ENCODE measurements around the gene SOBP. TPM values are rescaled to one million over a fixed set of nuclear protein-coding genes. Genes with fewer than 3 reads are reported as not detected.

The SOBP gene
- total RNA-seq, 4 donors from 2014 or later, result 0.15 to 3.8 (median 1.6) TPM

DNA sequence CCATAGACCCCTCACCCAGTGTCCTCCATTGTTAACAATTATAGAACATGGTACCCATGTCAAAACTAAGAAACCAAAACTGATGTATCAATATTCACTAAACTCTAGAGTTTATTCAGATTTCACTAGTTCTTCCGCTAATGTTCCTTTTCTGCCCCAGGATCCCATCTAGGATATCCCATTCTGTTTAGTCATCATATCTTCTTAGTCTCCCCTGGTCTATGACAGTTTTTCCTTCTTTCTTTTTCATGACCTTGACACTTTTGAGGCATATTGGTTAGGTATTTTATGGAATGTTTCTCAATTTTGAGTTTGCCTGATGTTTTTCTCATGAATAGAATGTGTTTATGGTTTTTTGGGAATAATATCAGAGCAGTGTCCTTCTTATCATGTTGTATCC is 187.5 kb downstream of the SOBP start:
- Histone ChIP-seq H3K9me3 (no peaks in the 10 kb centered on the region), H3K27me3 (peaks cover 0 to 6% (median 0%) of the 10 kb centered on the region in 4 donors), H3K4me3 (no peak overlapping the region), H3K27ac (no peak overlapping the region), H3K36me3 (no peaks in the 10 kb centered on the region), H3K4me1 (peaks cover 0 to 8% (median 0%) of the 10 kb centered on the region in 3 donors)
- intact Hi-C loops (cut with DNase I), result loop anchor here (5.0 kb wide), 1 partner anchor 170 kb away; no protein-coding TSS in a partner anchor
- no peak for TF ChIP-seq POLR2A (IDR thresholded peaks at IDR 0.05)
- TF ChIP-seq, protein P1, sequence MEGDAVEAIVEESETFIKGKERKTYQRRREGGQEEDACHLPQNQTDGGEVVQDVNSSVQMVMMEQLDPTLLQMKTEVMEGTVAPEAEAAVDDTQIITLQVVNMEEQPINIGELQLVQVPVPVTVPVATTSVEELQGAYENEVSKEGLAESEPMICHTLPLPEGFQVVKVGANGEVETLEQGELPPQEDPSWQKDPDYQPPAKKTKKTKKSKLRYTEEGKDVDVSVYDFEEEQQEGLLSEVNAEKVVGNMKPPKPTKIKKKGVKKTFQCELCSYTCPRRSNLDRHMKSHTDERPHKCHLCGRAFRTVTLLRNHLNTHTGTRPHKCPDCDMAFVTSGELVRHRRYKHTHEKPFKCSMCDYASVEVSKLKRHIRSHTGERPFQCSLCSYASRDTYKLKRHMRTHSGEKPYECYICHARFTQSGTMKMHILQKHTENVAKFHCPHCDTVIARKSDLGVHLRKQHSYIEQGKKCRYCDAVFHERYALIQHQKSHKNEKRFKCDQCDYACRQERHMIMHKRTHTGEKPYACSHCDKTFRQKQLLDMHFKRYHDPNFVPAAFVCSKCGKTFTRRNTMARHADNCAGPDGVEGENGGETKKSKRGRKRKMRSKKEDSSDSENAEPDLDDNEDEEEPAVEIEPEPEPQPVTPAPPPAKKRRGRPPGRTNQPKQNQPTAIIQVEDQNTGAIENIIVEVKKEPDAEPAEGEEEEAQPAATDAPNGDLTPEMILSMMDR (IDR thresholded peaks at IDR 0.05), result no peak
- 94 to 95% methylated on average over 1 of the region's 1 CpG for WGBS, 2 donors
- no peak for DNase-seq

GRCh38 chr6:107679457-107679856 is 189.5 kb downstream of the SOBP start:
- no peak for TF ChIP-seq POLR2A (IDR thresholded peaks at IDR 0.05)
- TF ChIP-seq, protein P1 (IDR thresholded peaks at IDR 0.05), result no peak
- WGBS, 2 donors, result 47 to 70% methylated on average over 4 of the region's 4 CpGs
- DNase-seq, result no peak

GRCh38 chr6:107682721-107683120 is 192.8 kb downstream of the SOBP start:
- H3K27ac ChIP-seq, result no peak overlapping the region
- no peaks in the 10 kb centered on the region for H3K36me3 ChIP-seq
- TF ChIP-seq, protein P1 (IDR thresholded peaks at IDR 0.05), result no peak
- no peak for TF ChIP-seq POLR2A (IDR thresholded peaks at IDR 0.05)
- intact Hi-C loops (cut with DNase I), result no loop called here
- 83 to 93% methylated on average over 3 of the region's 3 CpGs for WGBS, 2 donors
- peaks cover 0 to 22% (median 0%) of the 10 kb centered on the region in 4 donors for H3K27me3 ChIP-seq
- DNase-seq, result no peak
- no peak overlapping the region for H3K4me3 ChIP-seq
- H3K4me1 ChIP-seq, result no peaks in the 10 kb centered on the region
- H3K9me3 ChIP-seq, result peaks cover 0 to 8% (median 6%) of the 10 kb centered on the region in 3 donors

More at GRCh38 chr6:107679457-107679856, 189.5 kb downstream of the SOBP start:
- Histone ChIP-seq H3K4me1 (peaks cover 0 to 8% (median 0%) of the 10 kb centered on the region in 3 donors), H3K27ac (no peak overlapping the region), H3K4me3 (no peak overlapping the region), H3K27me3 (peaks cover 0 to 20% (median 0%) of the 10 kb centered on the region in 4 donors), H3K36me3 (no peaks in the 10 kb centered on the region), H3K9me3 (peaks cover 0 to 8% (median 6%) of the 10 kb centered on the region in 3 donors)
- intact Hi-C loops (cut with DNase I), result loop anchor here (5.0 kb wide), 1 partner anchor 168 kb away; no protein-coding TSS in a partner anchor

DNA sequence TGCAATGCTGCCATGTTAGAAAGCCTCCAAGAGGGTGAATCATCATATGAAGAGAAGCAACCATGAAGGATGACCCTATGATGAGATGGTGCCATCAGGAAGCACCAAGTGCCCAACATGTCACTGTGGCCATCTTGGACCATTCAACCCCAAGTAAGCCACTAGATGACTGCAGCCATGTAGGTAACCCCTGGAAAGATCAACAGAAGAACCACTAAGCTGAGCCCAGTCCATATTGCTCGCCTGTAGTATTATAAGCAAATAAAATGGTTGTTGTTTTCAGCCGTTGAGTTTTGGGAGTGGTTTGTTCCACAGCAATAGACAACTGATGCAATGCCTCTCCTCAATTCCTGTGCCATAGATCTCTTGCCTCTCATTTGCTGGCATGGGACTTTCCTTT is 193.3 kb downstream of the SOBP start:
- no peaks in the 10 kb centered on the region for H3K36me3 ChIP-seq
- H3K4me1 ChIP-seq, result no peaks in the 10 kb centered on the region
- H3K4me3 ChIP-seq, result no peak overlapping the region
- TF ChIP-seq, protein P1 (IDR thresholded peaks at IDR 0.05), result no peak
- TF ChIP-seq POLR2A (IDR thresholded peaks at IDR 0.05), result no peak
- DNase-seq, result no peak
- H3K27ac ChIP-seq, result no peak overlapping the region
- H3K9me3 ChIP-seq, result peaks cover 0 to 8% (median 6%) of the 10 kb centered on the region in 3 donors
- WGBS, 2 donors, result 44 to 100% methylated on average over 2 of the region's 2 CpGs
- peaks cover 0 to 23% (median 0%) of the 10 kb centered on the region in 4 donors for H3K27me3 ChIP-seq
- intact Hi-C loops (cut with DNase I), result no loop called here

GRCh38 chr6:107684996-107685395 is 195.1 kb downstream of the SOBP start:
- peaks cover 0 to 8% (median 6%) of the 10 kb centered on the region in 3 donors for H3K9me3 ChIP-seq
- H3K36me3 ChIP-seq, result no peaks in the 10 kb centered on the region
- H3K27me3 ChIP-seq, result peaks cover 0 to 30% (median 0%) of the 10 kb centered on the region in 4 donors
- TF ChIP-seq, protein P1 (IDR thresholded peaks at IDR 0.05), result no peak
- no peak for TF ChIP-seq POLR2A (IDR thresholded peaks at IDR 0.05)
- no peak overlapping the region for H3K4me3 ChIP-seq
- WGBS, 2 donors, result 67 to 94% methylated on average over 2 of the region's 2 CpGs
- no peaks in the 10 kb centered on the region for H3K4me1 ChIP-seq
- H3K27ac ChIP-seq, result no peak overlapping the region
- intact Hi-C loops (cut with DNase I), result no loop called here
- DNase-seq, result no peak

All from esophagus squamous epithelium (tissue), 5 donors.